ENCODE measurements around the gene HOXC11.

The HOXC11 gene

GRCh38 chr12:53961025-53961761, 11.7 kb upstream of the HOXC11 start:
- TF ChIP-seq CTCF (IDR thresholded peaks at IDR 0.05; ENCODE audit: extremely low read depth, missing control alignments): no peak
- DNase-seq (ENCODE audit: low spot score): no peak

- TF ChIP-seq CTCF (IDR thresholded peaks at IDR 0.05; ENCODE audit: extremely low read depth, missing control alignments): no peak
- DNase-seq (ENCODE audit: low spot score): no peak
Measured at GRCh38 chr12:53963005-53963404, 9.9 kb upstream of the HOXC11 start.

- no peak for TF ChIP-seq CTCF (IDR thresholded peaks at IDR 0.05; ENCODE audit: extremely low read depth, missing control alignments)
- DNase-seq (ENCODE audit: low spot score): no peak
Measured at GRCh38 chr12:53963434-53964314, 9.3 kb upstream of the HOXC11 start.

GRCh38 chr12:53964315-53964713, 8.6 kb upstream of the HOXC11 start:
- DNase-seq (ENCODE audit: low spot score): no peak
- TF ChIP-seq CTCF (IDR thresholded peaks at IDR 0.05; ENCODE audit: extremely low read depth, missing control alignments): no peak

- TF ChIP-seq CTCF (IDR thresholded peaks at IDR 0.05; ENCODE audit: extremely low read depth, missing control alignments): no peak
- no peak for DNase-seq (ENCODE audit: low spot score)
Measured at GRCh38 chr12:53965281-53966084, 7.4 kb upstream of the HOXC11 start.

- no peak for TF ChIP-seq CTCF (IDR thresholded peaks at IDR 0.05; ENCODE audit: extremely low read depth, missing control alignments)
Measured at GRCh38 chr12:53966085-53966384, 6.9 kb upstream of the HOXC11 start.

More at GRCh38 chr12:53966085-53966384, 6.9 kb upstream of the HOXC11 start:
- no peak for DNase-seq (ENCODE audit: low spot score)
